ENCODE results near the gene HIPK2. TPM values are rescaled to one million over a fixed set of nuclear protein-coding genes. Genes with fewer than 3 reads are reported as not detected.

The HIPK2 gene
- total and polyA plus RNA-seq, 12 donors = 19.7 to 203 (median 127) TPM

DNA sequence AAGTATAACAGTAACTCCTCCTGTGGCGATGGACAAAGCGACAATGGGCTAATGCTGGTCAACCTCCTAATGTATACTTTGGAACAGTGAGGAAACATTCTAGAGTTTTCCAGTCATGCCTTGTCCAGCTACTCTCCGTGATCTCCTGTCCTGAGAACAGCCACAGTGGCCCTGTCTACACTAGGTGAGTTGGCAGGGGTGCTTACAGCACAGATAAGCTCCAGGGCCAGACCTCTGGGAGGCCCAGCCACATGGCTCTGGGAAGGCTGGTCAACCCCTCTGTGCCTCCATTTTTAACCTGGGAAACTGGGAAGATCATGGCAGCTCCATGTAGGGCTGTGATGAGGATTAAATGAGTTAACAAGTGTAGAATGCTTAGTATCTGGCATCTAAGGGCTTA lies 197.4 kb downstream of the HIPK2 start:
- Histone ChIP-seq H3K36me3 (peaks cover 12 to 100% (median 47%) of the 10 kb centered on the region in 9 donors), H3K4me3 (no peak overlapping the region), H3K4me1 (no peaks in the 10 kb centered on the region), H3K9me3 (no peaks in the 10 kb centered on the region), H3K27me3 (no peaks in the 10 kb centered on the region), H3K27ac (no peak overlapping the region)
- ATAC-seq = no peak
- WGBS, 2 donors = 95 to 98% methylated on average over 3 of the region's 3 CpGs
- intact Hi-C loops (cut with DNase I) = no loop called here
- no peak for DNase-seq
- TF ChIP-seq, protein P1, sequence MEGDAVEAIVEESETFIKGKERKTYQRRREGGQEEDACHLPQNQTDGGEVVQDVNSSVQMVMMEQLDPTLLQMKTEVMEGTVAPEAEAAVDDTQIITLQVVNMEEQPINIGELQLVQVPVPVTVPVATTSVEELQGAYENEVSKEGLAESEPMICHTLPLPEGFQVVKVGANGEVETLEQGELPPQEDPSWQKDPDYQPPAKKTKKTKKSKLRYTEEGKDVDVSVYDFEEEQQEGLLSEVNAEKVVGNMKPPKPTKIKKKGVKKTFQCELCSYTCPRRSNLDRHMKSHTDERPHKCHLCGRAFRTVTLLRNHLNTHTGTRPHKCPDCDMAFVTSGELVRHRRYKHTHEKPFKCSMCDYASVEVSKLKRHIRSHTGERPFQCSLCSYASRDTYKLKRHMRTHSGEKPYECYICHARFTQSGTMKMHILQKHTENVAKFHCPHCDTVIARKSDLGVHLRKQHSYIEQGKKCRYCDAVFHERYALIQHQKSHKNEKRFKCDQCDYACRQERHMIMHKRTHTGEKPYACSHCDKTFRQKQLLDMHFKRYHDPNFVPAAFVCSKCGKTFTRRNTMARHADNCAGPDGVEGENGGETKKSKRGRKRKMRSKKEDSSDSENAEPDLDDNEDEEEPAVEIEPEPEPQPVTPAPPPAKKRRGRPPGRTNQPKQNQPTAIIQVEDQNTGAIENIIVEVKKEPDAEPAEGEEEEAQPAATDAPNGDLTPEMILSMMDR (IDR thresholded peaks at IDR 0.05) = no peak

DNA sequence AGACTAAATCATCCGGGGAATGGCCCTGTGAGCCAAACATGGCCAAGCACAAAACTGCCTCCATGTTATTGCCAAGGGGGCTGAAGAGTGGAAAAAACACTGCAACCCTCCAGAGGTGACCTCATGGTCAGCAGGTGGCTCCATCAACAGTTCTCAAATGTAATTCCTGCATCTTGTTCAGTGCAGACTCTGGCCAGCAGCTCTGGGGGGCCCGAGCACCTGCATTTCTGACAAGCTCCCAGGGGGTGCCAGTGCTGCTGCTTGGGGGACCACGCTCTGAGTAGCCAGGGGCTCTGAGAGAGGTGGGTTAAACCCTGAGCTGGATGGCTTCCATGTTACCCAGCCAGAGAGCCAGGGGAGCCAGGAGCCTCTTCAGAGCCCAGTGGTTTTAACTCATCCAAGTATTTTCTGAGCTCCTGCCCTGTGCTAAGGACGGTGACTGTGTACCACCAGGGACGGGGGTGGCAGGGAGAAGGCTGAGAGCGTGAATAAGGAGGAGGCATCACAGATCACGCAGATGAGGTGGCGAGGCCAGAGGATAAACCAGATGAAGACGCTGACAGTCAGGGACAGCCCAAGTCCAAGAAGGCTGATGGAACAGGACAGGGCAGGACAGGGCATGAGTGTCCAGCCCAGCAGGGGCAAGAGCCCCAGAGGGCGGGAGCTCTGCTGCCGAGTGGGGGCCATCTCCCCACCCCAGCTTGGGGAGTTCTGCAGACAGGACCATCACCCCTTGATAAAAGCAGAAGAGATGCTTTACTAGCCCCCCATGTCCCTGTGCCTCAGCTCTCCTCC lies 201.4 kb downstream of the HIPK2 start:
- DNase-seq (no peak), ATAC-seq (no peak)
- H3K27me3 ChIP-seq = no peaks in the 10 kb centered on the region
- no peak overlapping the region for H3K4me3 ChIP-seq
- 90 to 96% methylated on average over 11 of the region's 11 CpGs for WGBS, 2 donors
- peak overlapping the region in 1 of 10 donors; percentile 3 for H3K27ac ChIP-seq
- peaks cover 0 to 19% (median 3%) of the 10 kb centered on the region in 9 donors for H3K4me1 ChIP-seq
- intact Hi-C loops (cut with DNase I) = no loop called here
- H3K9me3 ChIP-seq = no peaks in the 10 kb centered on the region
- H3K36me3 ChIP-seq = peaks cover 0 to 98% (median 28%) of the 10 kb centered on the region in 9 donors
- TF ChIP-seq, protein P1 (IDR thresholded peaks at IDR 0.05) = no peak

DNA sequence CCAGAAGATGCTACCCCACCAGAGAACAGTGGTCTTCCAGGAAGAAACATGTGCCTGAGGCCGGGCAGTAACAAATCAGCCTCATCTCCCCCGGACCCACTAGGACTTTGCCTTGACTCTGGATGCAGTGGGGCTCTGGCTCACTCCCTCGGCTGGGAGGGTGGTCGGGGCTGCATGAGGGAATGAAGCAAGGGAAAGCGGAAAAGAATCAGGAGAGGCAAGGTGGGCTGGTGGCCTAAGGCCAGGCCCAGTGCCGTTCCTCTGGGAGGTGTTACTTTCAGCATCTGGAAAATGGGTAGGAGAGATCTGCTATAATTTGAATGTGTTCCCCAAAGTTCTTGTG lies 202.5 kb downstream of the HIPK2 start:
- no peak overlapping the region for H3K4me3 ChIP-seq
- no peaks in the 10 kb centered on the region for H3K9me3 ChIP-seq
- WGBS, 2 donors = 95% methylated on average over 6 of the region's 6 CpGs
- peaks cover 0 to 19% (median 3%) of the 10 kb centered on the region in 9 donors for H3K4me1 ChIP-seq
- TF ChIP-seq, protein P1 (IDR thresholded peaks at IDR 0.05) = no peak
- intact Hi-C loops (cut with DNase I) = no loop called here
- H3K27ac ChIP-seq = peak overlapping the region in 9 of 10 donors; percentile 47 to 79 (median 72)
- no peak for DNase-seq
- H3K36me3 ChIP-seq = peaks cover 0 to 98% (median 18%) of the 10 kb centered on the region in 9 donors
- ATAC-seq = peak in 1 of 8 donors; percentile 2
- H3K27me3 ChIP-seq = no peaks in the 10 kb centered on the region

DNA sequence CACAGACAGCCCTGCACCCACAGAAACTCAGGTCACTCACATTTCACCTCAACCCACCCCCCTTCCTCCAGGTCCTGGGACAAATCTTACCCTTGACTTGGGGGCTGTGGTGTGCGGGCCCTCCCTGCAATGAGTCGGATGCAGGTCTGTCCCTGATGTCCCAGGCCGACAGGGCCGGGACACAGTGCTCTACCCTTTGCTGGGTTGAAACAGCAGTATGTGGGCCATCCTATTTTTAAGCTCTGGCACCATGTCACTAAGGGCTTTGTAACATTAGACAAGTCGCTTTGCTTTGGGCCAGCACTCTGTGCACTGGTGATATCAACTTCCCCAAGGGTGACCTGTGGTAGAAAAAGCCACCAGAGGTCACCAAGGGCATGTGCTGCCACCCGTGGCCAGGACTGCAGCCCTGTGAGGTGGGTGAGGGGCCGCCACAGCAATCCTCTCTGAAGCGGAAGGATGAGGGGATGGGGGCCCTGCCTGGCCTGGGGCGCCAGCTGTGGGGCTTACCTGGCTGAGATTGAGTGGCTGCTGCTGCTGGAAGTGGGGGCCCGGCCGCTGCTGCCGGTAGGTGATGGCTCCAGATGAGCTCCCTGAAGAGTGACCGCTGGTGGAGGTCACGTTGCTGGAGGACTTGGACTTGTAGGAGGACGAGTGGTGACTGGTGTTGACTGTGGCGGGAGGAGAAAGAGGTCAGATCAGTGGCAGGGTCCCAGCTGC lies 203.0 kb downstream of the HIPK2 start:
- peak; percentile 75 to 96 (median 91) for ATAC-seq
- intact Hi-C loops (cut with DNase I) = no loop called here
- no peaks in the 10 kb centered on the region for H3K9me3 ChIP-seq
- no peaks in the 10 kb centered on the region for H3K27me3 ChIP-seq
- TF ChIP-seq, protein P1 (IDR thresholded peaks at IDR 0.05) = no peak
- no peak overlapping the region for H3K4me3 ChIP-seq
- H3K36me3 ChIP-seq = peaks cover 0 to 98% (median 16%) of the 10 kb centered on the region in 9 donors
- peak overlapping the region in 9 of 10 donors; percentile 47 to 79 (median 72) for H3K27ac ChIP-seq
- WGBS, 2 donors = 78 to 80% methylated on average over 16 of the region's 16 CpGs
- H3K4me1 ChIP-seq = peaks cover 0 to 19% (median 3%) of the 10 kb centered on the region in 9 donors
- peak; percentile 31 to 40 for DNase-seq
